OCI-M1 (cell line): ENCODE results near the gene TMEM167B.

Source experiments
- DNase-seq: peaks from one replicate; lab custom pipeline; 2025; lab: John Stamatoyannopoulos, UW

The TMEM167B gene

GRCh38 chr1:109083501-109083900 lies 7.1 kb upstream of the TMEM167B start:
- DNase-seq = no peak

GRCh38 chr1:109083923-109084322 lies 6.6 kb upstream of the TMEM167B start:
- DNase-seq = peak; percentile 67

GRCh38 chr1:109084563-109085517 lies 5.7 kb upstream of the TMEM167B start:
- DNase-seq = no peak

GRCh38 chr1:109089242-109090015 lies 1.1 kb upstream of the TMEM167B start:
- DNase-seq = peak; percentile 87

DNA sequence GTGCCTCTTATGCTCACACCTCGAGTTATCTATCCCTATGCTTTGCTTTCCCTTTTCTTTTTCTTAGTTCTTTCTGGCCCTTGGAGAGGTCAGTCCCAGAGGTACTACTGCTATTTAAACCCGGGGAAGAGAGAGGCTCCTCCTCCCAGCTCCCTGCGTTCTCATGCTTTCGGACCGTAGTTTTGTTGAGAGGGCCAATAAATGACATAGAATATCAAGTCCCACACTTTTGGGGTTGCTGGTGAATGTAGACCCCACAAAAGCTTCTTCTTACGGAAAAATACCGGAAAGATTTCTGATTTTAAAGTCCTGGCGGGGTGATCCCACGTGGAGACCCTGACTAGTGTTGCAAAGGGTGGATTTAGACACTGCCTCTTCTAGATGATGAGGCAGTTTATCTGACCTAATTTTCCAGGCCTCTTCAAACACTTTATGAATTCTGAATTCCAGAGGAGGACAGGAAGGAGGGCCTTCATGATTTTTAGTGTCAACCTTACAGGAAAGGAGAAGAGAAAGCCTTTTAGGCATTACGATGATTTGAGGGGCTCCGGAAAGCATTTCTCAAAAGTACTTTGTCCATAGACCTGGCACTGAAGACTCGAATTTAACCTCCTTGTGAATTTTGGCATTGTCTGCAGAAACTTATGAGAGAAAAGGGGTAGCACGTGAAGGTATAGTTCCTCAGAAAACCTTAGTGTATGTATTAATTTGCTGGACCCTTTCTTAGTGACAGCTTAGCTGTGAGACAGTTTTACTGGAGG lies 694 bp downstream of the TMEM167B start:
- DNase-seq = peak; percentile 81

DNA sequence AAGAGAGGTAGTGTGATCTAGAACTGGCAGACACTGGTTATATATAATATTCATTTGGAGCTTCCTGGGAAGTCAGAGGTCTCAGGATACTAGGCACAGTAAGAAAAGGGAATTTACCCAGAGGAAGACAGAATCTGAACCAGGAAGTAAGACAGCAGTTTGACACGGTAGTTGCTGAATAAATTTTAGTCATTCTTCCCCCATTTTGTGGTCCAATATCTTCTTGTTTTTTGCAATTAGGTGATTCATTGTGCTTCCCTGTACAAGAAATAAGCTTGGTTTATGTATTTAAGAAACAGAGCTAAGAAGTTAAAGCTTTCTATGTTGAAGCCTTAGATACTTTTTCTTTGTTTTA lies 1.3 kb downstream of the TMEM167B start:
- no peak for DNase-seq

GRCh38 chr1:109094377-109094803 lies 3.8 kb downstream of the TMEM167B start:
- DNase-seq = no peak

GRCh38 chr1:109094871-109095270 lies 4.3 kb downstream of the TMEM167B start:
- DNase-seq = no peak

DNA sequence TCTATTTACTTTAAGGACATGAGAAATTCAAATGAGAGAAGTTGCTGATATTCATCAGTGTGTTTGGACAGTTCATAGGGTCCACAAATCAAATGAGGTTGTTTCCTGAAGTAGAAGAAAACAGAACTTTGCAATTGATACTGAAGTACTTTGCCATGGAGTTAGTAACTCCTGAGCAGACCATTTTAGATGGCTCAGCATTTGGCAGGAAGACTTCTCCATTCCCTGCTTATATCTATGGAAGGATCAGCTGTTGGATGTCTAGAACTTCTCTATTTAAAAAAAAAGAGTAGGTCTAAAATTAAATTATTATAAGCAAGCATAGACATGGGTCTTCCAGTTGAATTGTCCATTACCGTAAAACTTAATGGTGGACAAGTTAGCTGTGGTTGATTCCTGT lies 5.1 kb downstream of the TMEM167B start:
- no peak for DNase-seq

GRCh38 chr1:109096120-109096519 lies 5.6 kb downstream of the TMEM167B start:
- no peak for DNase-seq

GRCh38 chr1:109099938-109100773 lies 9.6 kb downstream of the TMEM167B start:
- peak; percentile 98 for DNase-seq

GRCh38 chr1:109104364-109105151 lies 14.0 kb downstream of the TMEM167B start:
- no peak for DNase-seq

GRCh38 chr1:109105881-109106280 lies 15.3 kb downstream of the TMEM167B start:
- DNase-seq = peak; percentile 38

- DNase-seq = no peak
These were observed 17.2 kb downstream of the TMEM167B start for GRCh38 chr1:109107785-109108184.

- no peak for DNase-seq
These were observed 19.3 kb downstream of the TMEM167B start for GRCh38 chr1:109109906-109110305.

- no peak for DNase-seq
These were observed 21.0 kb downstream of the TMEM167B start for GRCh38 chr1:109111386-109112055.

- DNase-seq = peak; percentile 84
These were observed 21.6 kb downstream of the TMEM167B start for GRCh38 chr1:109112056-109112651.

GRCh38 chr1:109112652-109113285 lies 22.2 kb downstream of the TMEM167B start:
- peak; percentile 90 for DNase-seq
